Raji (cell line): ENCODE measurements around the gene DNAJB11.

Source experiments
- POLR2A ChIP-seq: IDR thresholded peaks from 2 replicates; pipeline ENCODE4 v1.6.1; 2011; ENCODE audit warnings: low read depth, low read length, control low read depth; ENCODE audit not compliant: insufficient read depth

The DNAJB11 gene

DNA sequence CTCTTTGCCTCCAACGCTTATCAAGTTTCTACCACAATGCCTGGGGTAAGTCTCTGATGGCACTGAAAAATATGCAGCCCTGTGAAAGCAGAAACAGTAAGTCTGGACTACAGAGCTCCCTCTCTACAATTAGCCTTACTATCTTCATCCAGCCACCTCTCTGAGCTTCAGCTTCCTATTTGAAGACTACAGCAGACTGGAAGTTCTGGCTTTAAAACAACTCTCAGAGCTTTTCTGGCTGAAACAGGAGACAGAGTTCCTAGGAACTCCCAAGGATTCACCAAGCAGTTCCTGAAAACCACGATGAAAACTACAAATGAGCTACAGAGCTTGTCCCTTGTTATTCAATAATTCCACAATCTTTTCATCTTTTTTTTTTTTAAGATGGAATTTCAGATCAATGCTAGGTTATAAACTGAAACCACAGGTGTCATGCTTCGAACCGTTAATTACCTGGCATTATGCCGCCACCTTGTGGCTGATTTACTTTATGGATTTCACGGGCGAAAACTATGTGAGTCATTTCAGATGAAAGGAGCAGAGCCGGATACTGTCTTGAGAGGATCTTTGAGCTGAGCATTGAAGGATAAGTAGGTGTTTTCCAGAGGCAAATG is 30.2 kb upstream of the DNAJB11 start:
- TF ChIP-seq POLR2A: no peak

- no peak for TF ChIP-seq POLR2A
Measured at GRCh38 chr3:186540835-186541226, 29.7 kb upstream of the DNAJB11 start.

GRCh38 chr3:186544281-186544680 is 26.2 kb upstream of the DNAJB11 start, which contains the start of gene CRYGS:
TSS of gene CRYGS (minus strand) at chr3:186544380. CDS start at chr3:186544326, 54 bp downstream.
- TF ChIP-seq POLR2A: no peak

GRCh38 chr3:186549497-186549896 is 21.0 kb upstream of the DNAJB11 start:
- no peak for TF ChIP-seq POLR2A

GRCh38 chr3:186551387-186551786 is 19.1 kb upstream of the DNAJB11 start:
- TF ChIP-seq POLR2A: no peak

GRCh38 chr3:186552408-186553031 is 18.0 kb upstream of the DNAJB11 start:
- TF ChIP-seq POLR2A: no peak

DNA sequence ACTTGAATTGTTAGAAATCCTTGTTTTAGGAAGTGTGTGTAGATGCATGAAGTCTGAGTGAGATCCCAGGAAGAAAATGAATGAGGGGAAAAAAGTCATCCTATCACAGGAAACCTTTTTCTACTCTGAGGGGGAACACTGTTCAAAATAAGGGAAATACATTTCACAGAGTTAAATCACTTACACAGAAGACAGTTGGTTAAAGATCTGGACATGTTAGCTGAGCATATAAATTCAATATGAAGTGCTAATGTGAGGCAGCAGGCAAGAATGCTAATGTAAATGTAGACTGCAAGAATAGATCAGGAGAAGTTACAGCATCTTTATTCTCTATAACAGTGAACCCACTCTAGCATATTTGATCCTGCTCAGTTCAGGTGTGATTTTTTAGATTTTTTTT is 5.9 kb upstream of the DNAJB11 start:
- no peak for TF ChIP-seq POLR2A

- no peak for TF ChIP-seq POLR2A
Measured at GRCh38 chr3:186566772-186567071, 3.8 kb upstream of the DNAJB11 start.

DNA sequence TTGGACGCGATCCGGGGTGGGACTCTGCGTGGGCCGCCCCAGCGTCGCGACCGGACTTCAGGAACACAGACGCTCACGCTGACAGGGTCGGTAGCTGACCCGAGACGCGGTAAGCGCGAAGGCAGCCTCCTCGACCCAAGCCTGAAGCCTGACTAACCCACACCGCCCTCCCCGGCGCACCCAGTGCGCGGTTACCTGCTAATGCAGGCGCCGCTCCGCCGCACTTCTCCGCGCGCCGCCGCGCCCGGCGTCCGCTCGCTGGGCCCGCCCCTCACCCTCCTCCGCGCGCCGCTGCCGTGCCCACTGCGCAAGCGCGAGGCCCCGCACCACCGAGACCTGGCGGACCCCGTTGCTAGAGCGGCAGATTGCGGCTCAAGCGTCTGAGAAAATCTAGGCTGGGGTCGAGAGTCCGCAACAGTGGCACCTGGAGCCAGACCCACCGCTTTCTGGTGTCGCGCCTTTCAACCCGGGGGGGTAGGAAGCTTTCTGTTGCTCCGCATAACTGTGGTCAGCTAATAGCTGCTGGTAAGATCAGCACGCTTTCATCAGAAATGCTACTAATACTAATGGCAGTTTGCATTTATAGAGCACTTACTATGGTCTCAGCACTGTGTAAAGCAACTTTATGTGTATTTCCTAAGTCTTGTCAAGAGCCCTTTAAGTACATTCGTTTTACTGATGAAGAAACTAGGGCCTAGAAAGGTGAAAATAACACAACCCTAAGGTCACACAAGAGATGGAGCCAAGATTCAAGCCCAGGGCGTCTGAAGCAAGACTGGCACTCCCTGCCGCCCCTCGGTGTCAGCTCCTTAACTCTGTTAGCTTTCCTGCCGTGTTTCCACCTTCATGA is 3.2 kb upstream of the DNAJB11 start, which contains the start of gene TBCCD1:
Gene TBCCD1 (minus strand): TSS at position 268 of the 850 bp plus-strand sequence. CDS start 3,010 bp downstream, outside the sequence.
- peak; percentile 99 for TF ChIP-seq POLR2A

DNA sequence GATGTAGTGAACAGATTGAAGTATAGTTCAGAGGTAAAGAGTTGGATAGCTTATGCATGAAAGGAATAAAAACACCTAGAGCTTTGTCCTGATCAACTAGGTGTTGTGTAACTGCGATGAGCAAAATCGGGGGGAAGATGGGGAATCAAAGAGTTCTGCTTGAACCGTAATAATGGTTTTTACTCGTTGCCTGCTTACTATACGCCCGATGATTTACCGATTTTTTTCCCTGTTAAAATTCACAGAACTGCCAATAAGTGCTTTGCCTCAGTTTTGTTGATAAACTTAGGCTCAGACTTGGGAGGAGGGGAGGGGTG is 783 bp upstream of the DNAJB11 start:
- TF ChIP-seq POLR2A: no peak

- no peak for TF ChIP-seq POLR2A
Measured at GRCh38 chr3:186570941-186571643, 572 bp downstream of the DNAJB11 start.

DNA sequence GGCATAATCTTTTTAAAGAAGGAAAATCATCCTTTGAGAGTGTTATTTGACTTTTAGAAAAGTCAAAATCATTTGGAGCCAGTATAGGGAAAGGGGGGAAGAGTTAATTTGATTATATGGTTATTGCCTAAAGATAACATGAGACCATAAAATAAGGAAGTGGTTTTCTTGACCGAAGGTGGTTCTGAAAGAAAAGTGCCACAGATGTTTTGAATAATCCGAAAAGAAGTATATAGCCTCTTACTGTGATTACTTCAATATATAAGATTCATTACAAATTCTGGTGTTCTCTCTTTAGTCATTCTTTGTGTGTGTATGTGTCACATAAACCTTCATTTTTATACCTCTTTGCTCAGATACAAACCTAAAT is 1.1 kb downstream of the DNAJB11 start:
- no peak for TF ChIP-seq POLR2A

DNA sequence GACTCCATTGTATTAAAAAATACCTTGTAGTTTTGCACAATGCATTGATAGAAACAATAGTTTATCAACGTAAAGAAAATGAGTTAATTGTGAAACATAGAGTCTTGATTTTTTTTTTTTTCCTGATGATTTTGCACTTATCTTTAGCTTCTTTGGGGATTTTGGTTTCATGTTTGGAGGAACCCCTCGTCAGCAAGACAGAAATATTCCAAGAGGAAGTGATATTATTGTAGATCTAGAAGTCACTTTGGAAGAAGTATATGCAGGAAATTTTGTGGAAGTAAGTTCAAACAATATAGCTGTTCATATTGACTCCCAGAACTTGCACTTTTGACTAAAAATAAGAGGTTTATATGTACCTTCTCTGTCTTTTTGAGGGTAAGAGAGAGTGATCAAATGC is 7.0 kb downstream of the DNAJB11 start:
- TF ChIP-seq POLR2A: no peak

DNA sequence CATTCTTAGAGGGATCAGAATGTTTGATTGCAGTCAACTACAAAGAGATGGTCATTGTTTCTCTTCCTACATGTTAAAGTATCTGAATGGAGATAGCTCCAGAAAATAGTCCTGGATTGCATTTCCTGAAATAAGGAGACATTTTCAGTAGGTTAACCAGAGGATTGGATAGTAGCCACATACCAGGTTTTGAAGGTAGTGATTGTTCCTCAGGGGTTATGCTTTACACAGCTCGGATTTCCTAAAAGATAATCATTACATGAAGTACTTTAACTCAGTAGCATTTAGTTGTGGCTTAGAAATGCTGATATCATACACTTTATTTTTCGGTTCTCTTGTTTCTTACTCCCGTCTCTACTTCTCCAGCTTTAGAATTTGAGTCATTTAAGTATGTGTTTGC is 10.3 kb downstream of the DNAJB11 start:
- no peak for TF ChIP-seq POLR2A

DNA sequence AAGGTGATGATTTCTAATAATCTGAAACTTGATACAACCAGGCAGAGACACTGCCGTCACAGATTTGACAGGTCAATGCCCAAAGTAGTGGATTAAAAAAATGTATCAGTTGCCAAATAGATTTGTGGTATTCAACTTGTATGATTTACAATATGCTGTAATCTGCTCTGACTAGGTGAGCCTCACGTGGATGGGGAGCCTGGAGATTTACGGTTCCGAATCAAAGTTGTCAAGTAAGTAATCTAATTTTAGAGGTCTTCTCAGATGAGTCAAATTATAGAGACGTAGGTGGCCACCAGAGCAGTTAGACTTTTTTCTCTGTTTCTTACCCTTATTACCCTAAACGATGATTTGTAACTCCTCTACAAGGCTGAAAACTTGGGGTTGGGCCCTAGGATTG is 12.0 kb downstream of the DNAJB11 start:
- TF ChIP-seq POLR2A: no peak

DNA sequence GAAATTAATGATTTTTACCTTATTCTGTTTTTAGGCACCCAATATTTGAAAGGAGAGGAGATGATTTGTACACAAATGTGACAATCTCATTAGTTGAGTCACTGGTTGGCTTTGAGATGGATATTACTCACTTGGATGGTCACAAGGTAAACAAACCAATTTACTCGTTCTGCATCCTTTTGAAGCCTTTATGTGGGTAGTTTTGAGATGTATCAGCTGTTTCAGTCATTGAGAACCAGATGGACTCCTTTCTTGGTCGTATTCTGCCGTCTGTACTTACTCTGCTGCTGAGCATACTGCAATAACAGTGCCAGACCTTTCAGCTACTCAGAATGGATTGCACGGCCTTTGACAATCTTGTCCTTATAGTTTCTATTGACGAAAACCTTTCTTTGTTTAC is 13.3 kb downstream of the DNAJB11 start:
- no peak for TF ChIP-seq POLR2A
